GM19397 (cell line): ENCODE results near the gene KCNQ1.

ENCODE experiments used
- ATAC-seq: cut with Tn5 transposase; IDR thresholded peaks from one replicate; pipeline ENCODE4 v1.9.1; 2021; ENCODE audit warnings: mild to moderate bottlenecking, moderate library complexity; ENCODE audit not compliant: unreplicated experiment

Gene KCNQ1

GRCh38 chr11:2459016-2459725 is 14.4 kb downstream of the KCNQ1 start:
- ATAC-seq: no peak

DNA sequence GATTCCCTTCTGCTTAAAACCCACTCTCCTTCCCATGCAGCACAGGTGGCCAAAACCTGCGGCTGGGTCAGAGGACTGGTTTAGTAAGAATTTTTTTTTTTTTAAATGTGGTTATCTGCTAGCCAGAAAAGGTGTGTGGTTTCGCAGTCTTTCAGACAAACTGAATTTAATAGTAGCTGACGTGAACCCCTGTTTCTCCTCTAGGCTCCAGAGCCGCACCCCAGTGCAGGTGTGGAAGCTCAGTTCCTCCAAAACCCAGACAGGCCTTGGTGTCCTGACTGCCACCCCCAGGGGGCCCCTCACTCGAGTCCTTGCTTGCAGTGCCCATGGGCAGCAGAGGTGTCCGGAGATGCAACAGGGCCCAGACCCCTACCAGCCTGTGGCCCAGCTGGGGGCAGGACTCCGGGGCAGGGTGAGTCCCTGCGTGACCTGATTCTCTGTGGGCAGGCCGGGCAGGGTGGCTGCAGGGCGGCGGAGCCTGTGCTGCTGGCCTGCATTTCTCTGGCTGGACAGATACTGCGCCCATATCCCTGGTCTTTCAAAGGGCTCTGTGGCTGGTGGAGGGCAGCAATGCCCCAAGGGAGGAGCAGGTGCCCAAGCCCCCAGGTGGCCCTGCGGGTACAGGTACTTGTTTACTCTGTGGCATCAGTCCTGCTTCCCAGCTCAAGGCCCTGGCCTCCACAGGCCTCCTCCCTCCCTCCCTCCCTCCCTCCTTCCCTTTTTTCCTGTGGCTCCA is 15.2 kb downstream of the KCNQ1 start:
- no peak for ATAC-seq

DNA sequence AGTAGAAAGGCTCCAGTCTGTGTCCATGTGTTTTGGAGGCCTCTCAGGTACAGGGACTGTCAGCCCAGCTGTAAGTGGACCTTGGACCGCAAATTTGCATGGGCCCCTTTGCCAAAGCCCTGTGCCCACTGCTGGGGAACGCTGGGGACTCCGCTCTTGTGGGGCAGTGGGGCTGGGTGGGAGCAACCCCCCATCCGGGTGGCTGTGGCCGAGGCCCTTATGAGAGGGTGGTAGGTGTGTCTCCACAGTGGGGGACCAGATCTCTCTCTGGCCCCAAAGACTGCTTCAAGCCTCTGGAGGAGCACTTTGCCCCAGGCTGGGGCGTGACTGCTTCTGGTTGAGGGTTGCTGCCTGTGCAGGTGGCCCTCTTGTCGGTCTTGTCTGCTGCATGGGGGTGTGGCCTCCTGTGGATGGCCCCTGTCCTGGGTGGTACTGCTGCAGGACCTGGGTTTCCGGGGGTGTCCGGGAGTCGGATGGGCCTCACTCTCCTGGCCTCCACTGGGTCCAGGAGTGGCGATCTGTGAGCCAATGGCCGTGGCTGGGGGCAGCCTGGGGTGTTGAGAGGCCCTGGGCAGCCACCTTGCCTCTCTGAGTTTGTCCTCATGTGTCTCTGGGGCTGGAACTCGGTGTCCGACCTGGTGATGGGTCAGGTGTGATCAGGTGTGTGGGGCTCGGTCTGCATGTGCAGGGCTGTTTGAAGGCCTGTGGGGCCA is 15.9 kb downstream of the KCNQ1 start:
- no peak for ATAC-seq

GRCh38 chr11:2461253-2461955 is 16.6 kb downstream of the KCNQ1 start:
- no peak for ATAC-seq

DNA sequence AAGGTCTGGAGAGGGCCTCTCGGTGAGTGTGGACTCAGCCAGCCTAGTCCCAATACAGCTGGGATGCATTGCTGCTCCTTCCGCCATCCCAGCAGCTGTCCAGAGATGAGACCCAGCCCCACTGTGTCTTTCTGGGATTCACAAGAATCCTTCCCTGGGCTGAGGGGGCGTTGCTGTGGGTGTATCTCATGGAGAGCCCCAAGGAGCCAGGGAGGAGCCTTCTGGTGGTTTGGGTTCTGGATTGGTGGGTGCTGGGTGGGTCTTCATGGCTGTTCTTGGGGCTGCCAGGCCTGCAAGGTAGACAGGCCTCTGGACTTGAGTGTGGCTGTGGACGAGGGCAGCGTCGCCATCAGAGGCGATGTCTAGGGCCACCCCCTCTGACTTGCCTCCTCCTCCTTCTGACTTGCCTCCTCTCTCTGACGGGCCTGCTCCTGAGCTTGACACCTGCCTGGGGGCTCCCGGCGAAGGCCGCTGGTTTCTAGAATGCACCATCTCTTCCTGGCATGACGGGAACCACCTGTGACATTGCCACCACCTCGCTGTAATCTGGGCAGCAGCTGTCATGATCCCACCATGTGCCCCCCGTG is 17.2 kb downstream of the KCNQ1 start:
- no peak for ATAC-seq

- no peak for ATAC-seq
These were observed 17.8 kb downstream of the KCNQ1 start for GRCh38 chr11:2462543-2462985.

DNA sequence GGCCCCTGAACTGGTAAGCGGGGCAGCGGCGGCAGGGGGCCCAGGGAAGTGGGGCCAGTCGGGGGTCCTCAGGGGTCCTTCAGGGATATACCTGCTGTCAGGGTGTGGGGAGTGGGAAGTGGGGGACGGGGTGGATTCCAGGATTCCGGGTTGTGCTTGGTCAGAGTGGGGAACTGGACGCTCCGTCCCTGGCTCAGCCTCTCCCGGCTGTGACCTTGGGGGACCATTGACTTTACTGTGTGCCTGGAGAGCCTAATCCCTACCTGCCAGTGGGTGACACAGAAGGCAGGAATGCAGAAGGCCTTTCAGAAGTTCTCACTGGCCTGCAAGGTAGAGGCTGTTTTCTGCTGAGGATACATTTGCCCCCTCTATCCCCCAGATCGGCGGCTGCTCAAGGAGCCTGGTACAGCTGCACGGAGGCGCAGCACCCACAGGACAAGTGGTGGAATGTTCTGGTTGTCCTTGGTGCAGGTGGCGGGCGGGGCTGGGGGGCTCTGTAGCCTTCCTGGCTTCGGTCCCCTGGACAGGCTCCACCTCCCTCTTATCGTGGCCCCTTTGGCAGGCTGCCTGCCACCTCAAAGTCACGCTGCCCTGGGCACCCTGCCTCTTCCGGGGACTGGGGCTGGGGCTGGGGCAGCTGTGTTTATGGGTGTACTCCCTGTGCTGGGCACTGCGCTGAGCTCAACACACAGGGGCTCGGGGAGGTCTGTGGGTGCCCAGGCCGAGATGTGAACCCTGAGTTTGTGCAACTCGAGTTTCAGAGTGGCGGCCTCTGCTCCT is 18.4 kb downstream of the KCNQ1 start:
- no peak for ATAC-seq

DNA sequence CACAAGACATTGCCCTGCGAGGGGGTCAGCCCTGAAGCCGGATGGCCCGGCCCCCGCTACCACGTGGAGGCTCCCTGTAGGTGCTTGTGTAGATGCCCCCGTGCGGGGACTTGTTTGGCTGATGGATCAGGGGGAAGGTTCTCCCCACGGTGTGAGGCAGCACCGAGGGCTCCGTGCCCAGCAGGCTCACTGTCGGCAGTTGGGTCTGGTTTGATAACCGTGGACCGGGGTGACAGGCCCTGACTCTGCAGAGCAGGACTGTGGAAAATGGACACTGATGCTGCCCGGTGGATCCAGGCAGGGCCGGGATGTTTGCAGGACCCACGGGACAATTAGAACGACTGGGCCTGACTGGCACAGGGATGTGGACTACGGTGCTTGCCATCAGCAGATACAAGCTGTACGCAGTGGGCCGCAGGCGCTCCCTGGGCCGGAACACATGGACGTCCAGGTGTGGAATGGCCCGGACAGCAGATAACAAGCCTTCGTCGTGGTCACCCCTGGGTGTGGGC is 19.0 kb downstream of the KCNQ1 start:
- ATAC-seq: no peak

DNA sequence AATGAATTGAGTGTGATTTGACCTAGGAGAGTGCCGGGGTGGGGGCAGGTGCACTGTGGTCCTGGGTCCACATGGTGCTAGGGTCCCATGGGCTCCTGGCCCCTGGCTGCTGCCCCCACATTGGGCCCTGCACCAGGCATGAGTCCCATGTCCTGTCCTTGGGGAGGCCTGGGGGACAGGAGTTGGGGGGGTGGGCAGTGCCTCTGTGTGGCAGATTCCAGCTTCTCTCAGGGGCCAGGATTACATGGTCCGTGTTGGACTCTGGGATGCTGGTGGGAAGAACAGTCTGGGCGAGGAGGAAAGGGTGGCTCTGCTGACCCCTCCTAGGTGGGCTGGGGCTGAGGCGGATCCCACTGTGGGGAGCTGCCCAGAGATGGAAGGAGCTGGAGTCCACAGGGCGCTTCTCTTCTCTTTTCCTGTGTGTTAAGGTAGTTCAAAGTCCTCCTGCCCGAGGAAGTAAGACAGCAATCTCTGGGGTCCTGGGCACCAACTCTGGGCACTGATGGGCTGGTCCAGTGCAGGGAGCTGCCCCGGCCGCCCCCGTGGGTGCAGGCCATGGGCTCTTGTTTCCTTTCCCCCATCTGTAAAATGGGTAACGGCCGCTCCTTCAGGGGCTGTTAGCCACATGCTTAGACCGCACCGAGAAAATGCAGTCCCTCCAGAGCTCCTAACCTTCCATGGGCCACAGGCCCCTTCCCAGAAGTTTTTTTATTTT is 19.8 kb downstream of the KCNQ1 start:
- no peak for ATAC-seq

- no peak for ATAC-seq
These were observed 20.6 kb downstream of the KCNQ1 start for GRCh38 chr11:2465202-2466068.

- ATAC-seq: no peak
These were observed 21.4 kb downstream of the KCNQ1 start for GRCh38 chr11:2466069-2466801.

GRCh38 chr11:2466869-2467694 is 22.3 kb downstream of the KCNQ1 start:
- ATAC-seq: no peak

- no peak for ATAC-seq
These were observed 22.9 kb downstream of the KCNQ1 start for GRCh38 chr11:2467695-2468055.

DNA sequence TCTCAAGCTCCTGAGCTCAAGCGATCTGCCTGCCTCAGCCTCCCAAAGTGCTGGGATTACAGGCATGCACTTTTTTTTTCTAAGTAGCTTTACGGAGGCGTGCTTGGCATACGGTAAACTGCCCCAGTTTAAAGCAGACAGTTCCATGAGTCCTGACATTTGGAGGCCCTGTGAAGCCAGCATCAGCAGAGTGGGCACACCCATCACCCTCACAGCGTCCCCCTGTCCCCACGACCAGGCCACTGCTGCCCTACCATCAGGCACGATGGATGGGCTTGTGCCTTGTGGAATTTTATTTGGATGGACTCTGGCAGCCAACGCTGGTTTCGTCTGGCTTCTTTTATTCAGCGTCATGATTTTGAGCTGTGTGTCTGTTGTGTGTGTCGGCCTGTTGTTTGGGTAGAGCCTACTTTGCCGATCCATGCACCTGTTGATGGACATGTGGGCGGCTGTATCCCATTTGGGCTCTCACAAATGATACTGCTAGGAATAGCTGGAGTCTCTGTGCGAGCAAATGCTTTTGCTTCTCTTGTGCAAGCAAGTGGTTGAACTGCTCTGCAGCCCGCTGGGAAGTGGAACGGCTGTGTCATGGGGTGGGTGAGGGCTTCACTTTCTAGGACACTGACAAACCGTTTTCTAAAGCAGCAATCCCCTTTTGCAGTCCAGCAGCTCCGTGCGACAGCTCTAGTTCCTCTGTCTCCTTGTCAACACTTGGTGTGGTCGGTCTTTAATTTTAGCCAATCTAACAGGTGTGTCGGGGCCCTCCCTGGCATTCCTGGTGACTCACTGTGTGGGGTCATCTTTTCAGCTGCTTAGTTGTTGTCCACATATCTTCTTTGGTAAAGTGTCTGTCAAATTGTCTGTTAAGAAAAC is 23.8 kb downstream of the KCNQ1 start:
- no peak for ATAC-seq

DNA sequence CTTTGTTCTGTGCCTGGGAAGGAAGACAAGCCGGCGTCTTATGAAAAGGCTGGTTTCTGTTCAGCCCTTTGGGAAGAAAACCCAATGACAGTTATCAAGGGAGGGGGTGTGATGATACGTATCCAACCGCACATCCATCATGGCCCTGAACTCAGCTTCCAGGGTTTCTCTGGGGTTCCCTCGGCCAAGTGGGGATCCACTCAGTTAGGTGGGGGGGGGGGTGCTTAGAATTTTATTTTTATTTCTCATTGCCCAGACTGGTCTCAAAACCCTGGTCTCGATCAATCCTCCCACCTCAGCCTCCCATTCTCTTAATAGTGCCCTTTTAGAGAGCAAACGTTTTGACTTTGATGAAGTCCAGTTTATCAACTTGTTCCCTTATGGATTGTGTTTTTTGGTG is 25.7 kb downstream of the KCNQ1 start:
- ATAC-seq: no peak
